Endothelial cell of umbilical vein (primary cell): ENCODE results near the gene HAUS5. TPM values are rescaled to one million over a fixed set of nuclear protein-coding genes. Genes with fewer than 3 reads are reported as not detected.

Experiments used
- BruUV-seq: library from RNA; stranded (reverse); fragments of 400-500 nt; replicated peaks from 2 replicates; lab custom pipeline; 2021; lab: Mats Ljungman, UMichigan
- CTCF ChIA-PET: fragments of 300-600, 350-600 bp; sonication (Branson Sonifier 250); formaldehyde crosslinking; loops from one replicate; lab custom pipeline; 2021; ENCODE audit warnings: antibody characterized with exemption, inconsistent platforms; lab: Charles Lee
- POLR2A ChIA-PET: fragments of 300-600, 350-600 bp; sonication (Branson Sonifier 250); formaldehyde crosslinking; loops from one replicate; lab custom pipeline; 2021; ENCODE audit warnings: antibody characterized with exemption, inconsistent platforms; lab: Charles Lee
- DNase-seq: peaks from one replicate; pipeline ENCODE4 v3.0.0-alpha.2; 2011; ENCODE audit warnings: low read depth, low spot score
- FAIRE-seq: peaks from 2 replicates; lab custom pipeline; 2011; peaks lifted over from hg19 to GRCh38; lab: Jason Lieb, UNC
- H2AFZ ChIP-seq: 2 replicates; pipeline ENCODE4 v1.6.0; 2012; ENCODE audit warnings: low read depth, low read length, control low read depth, inconsistent platforms
- H3K27ac ChIP-seq: 2 replicates; pipeline ENCODE4 v1.5.1; 2011; ENCODE audit warnings: low read depth, mild to moderate bottlenecking, control low read depth, low read length, moderate library complexity; ENCODE audit not compliant: insufficient read depth
- H3K27me3 ChIP-seq, 2 experiments: 2 replicates each; pipeline versions ENCODE4 v1.6.0 to v1.6.1; 2011; ENCODE audit warnings: low read length in 2 of 2, mixed read lengths in 1 of 2; ENCODE audit not compliant: control insufficient read depth in 2 of 2, insufficient read depth in 2 of 2
- H3K36me3 ChIP-seq, 2 experiments: 2 replicates in 1 of 2; 3 replicates in 1 of 2; pipeline ENCODE4 v1.5.1; 2011; ENCODE audit warnings: low read length in 2 of 2, mild to moderate bottlenecking in 1 of 2, moderate library complexity in 1 of 2; ENCODE audit not compliant: control insufficient read depth in 2 of 2, insufficient read depth in 2 of 2; ENCODE audit errors: extremely low read depth in 1 of 2
- H3K4me1 ChIP-seq: 3 replicates; pipeline ENCODE4 v1.5.1; 2011; ENCODE audit warnings: mild to moderate bottlenecking, low read length; ENCODE audit not compliant: control insufficient read depth, insufficient read depth; ENCODE audit errors: extremely low read depth
- H3K4me2 ChIP-seq: 2 replicates; pipeline ENCODE4 v1.6.1; 2011; ENCODE audit warnings: low read length, control low read depth, mixed read lengths; ENCODE audit not compliant: insufficient read depth
- H3K4me3 ChIP-seq, 3 experiments: fragments of 200-600 bp in 1 of 3; sonication (generic), shearing (Covaris generic) in 1 of 3; replicated peaks in 1 of 3; 2 replicates each; pipeline ENCODE4 v1.5.1; 2011 to 2016; ENCODE audit warnings: control low read depth in 3 of 3, low read length in 3 of 3, mild to moderate bottlenecking in 2 of 3, inconsistent platforms in 1 of 3, low read depth in 1 of 3, moderate library complexity in 1 of 3; ENCODE audit not compliant: insufficient read depth in 1 of 3
- H3K79me2 ChIP-seq: 2 replicates; pipeline ENCODE4 v1.6.0; 2012; ENCODE audit warnings: low read length, inconsistent platforms; ENCODE audit not compliant: control insufficient read depth, insufficient read depth
- H3K9ac ChIP-seq: replicated peaks from 2 replicates; pipeline ENCODE3; 2011; ENCODE audit warnings: low read length, control low read depth; ENCODE audit not compliant: insufficient read depth; ENCODE audit errors: extremely low read depth
- H3K9me1 ChIP-seq: replicated peaks from 3 replicates; pipeline ENCODE4 v1.6.0; 2011; ENCODE audit warnings: mild to moderate bottlenecking, low read length; ENCODE audit not compliant: control insufficient read depth, insufficient read depth; ENCODE audit errors: extremely low read depth
- H3K9me3 ChIP-seq: replicated peaks from 2 replicates; pipeline ENCODE4 v1.5.1; 2012; ENCODE audit warnings: low read length, inconsistent platforms; ENCODE audit not compliant: control insufficient read depth, insufficient read depth
- H4K20me1 ChIP-seq: replicated peaks from 2 replicates; pipeline ENCODE3; 2011; ENCODE audit warnings: mild to moderate bottlenecking, low read length; ENCODE audit not compliant: control insufficient read depth, insufficient read depth; ENCODE audit errors: extremely low read depth
- EZH2 ChIP-seq: IDR thresholded peaks from 2 replicates; pipeline ENCODE4 v1.6.1; 2012; ENCODE audit warnings: borderline replicate concordance, low read depth, mild to moderate bottlenecking, moderate library complexity, low read length, inconsistent platforms; ENCODE audit not compliant: severe bottlenecking
- FOS ChIP-seq: IDR thresholded peaks from 2 replicates; pipeline ENCODE4 v1.6.1; 2011; ENCODE audit warnings: mild to moderate bottlenecking, low read length, moderate library complexity, borderline replicate concordance; ENCODE audit not compliant: insufficient read depth
- JUN ChIP-seq: IDR thresholded peaks from 2 replicates; pipeline ENCODE4 v1.6.1; 2011; ENCODE audit warnings: borderline replicate concordance, low read depth; ENCODE audit not compliant: insufficient read length, insufficient read depth
- MYC ChIP-seq: IDR thresholded peaks from one replicate; pipeline ENCODE4 v1.6.1; 2011; ENCODE audit warnings: mild to moderate bottlenecking, low read depth, low read length
- POLR2A ChIP-seq: IDR thresholded peaks from 2 replicates; pipeline ENCODE4 v1.6.1; 2012; ENCODE audit warnings: low read depth, mild to moderate bottlenecking, control low read depth, low read length
- POLR2AphosphoS5 ChIP-seq: IDR thresholded peaks from 2 replicates; pipeline ENCODE4 v1.6.1; 2012; ENCODE audit warnings: low read depth, mild to moderate bottlenecking, control low read depth, low read length, moderate library complexity; ENCODE audit not compliant: insufficient read depth
- dilution Hi-C: fragments of 300-500 bp; cut with MboI; formaldehyde crosslinking; loops from one replicate; pipeline ENCODE4 v1.15.0; 2019; ENCODE audit warnings: low sequenced_read_pairs; ENCODE audit not compliant: extremely low pct_ligation_motif_present
- intact Hi-C: fragments of 100-400 bp; cut with micrococcal nuclease; formaldehyde crosslinking; loops from one replicate; pipeline ENCODE4 v1.10.0; 2022
- polyA plus RNA-seq, 4 experiments: library from polyadenylated mRNA; depleted of rRNA in 3 of 4; stranded (reverse) in 3 of 4; unstranded in 1 of 4; fragments of >200 nt; gene quantifications; 2 replicates each; pipeline versions ENCODE4 v1.2.1 to v1.2.3, GENCODE V29; 2011 to 2012; ENCODE audit warnings: missing spikeins in 1 of 4
- total RNA-seq: library from RNA; stranded (reverse); gene quantifications from 2 replicates; pipeline ENCODE4 v1.2.3, GENCODE V29; 2021
- TF ChIP-seq, protein P1 (sequence below): IDR thresholded peaks from 2 replicates; pipeline ENCODE4 v1.6.1; 2011; ENCODE audit not compliant: insufficient read depth, insufficient read length
- TF ChIP-seq, protein P2 (sequence below), 2 donors: IDR thresholded peaks; 1 replicate in 1 of 2; 2 replicates in 1 of 2; pipeline ENCODE4 v1.5.1; 2011; ENCODE audit warnings: low read length in 2 of 2, mild to moderate bottlenecking in 2 of 2, moderate library complexity in 2 of 2, control low read depth in 1 of 2, inconsistent platforms in 1 of 2, low read depth in 1 of 2; ENCODE audit not compliant: insufficient read depth in 1 of 2; ENCODE audit errors: extremely low read depth in 1 of 2

Gene HAUS5
- total and polyA plus RNA-seq, 2 donors (not counting 3 experiments of a cell fraction or from before 2014, with no cell fraction given), result 8.9 to 19.0 TPM

- FAIRE-seq (no peak), DNase-seq (no peak)
- H3K9me3 ChIP-seq, result no peaks in the 10 kb centered on the region
- no peaks in the 10 kb centered on the region for H3K27me3 ChIP-seq
- H3K9me1 ChIP-seq, result no peaks in the 10 kb centered on the region
- H3K36me3 ChIP-seq, result no peaks in the 10 kb centered on the region
- no TSS peak for BruUV-seq
- dilution Hi-C loops, result no loop called here
- H2AFZ ChIP-seq, result no peak within 1 kb of the TSS
- intact Hi-C loops, result no loop called here
- ChIA-PET CTCF (no interaction called here), POLR2A (no interaction called here)
- TF ChIP-seq JUN, result no peak
- TF ChIP-seq, protein P1, sequence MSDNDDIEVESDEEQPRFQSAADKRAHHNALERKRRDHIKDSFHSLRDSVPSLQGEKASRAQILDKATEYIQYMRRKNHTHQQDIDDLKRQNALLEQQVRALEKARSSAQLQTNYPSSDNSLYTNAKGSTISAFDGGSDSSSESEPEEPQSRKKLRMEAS, result no peak
- no peak for TF ChIP-seq EZH2
- TF ChIP-seq POLR2AphosphoS5, result no peak
- TF ChIP-seq, protein P2, sequence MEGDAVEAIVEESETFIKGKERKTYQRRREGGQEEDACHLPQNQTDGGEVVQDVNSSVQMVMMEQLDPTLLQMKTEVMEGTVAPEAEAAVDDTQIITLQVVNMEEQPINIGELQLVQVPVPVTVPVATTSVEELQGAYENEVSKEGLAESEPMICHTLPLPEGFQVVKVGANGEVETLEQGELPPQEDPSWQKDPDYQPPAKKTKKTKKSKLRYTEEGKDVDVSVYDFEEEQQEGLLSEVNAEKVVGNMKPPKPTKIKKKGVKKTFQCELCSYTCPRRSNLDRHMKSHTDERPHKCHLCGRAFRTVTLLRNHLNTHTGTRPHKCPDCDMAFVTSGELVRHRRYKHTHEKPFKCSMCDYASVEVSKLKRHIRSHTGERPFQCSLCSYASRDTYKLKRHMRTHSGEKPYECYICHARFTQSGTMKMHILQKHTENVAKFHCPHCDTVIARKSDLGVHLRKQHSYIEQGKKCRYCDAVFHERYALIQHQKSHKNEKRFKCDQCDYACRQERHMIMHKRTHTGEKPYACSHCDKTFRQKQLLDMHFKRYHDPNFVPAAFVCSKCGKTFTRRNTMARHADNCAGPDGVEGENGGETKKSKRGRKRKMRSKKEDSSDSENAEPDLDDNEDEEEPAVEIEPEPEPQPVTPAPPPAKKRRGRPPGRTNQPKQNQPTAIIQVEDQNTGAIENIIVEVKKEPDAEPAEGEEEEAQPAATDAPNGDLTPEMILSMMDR (IDR thresholded peaks at IDR 0.05; ENCODE audit: extremely low read depth in 1 of 2, insufficient read depth in 1 of 2, low read depth in 1 of 2, low read length in 2 of 2), result no peak
- no peak for TF ChIP-seq FOS
- no peak for TF ChIP-seq MYC
- TF ChIP-seq POLR2A, result no peak
- no peak within 1 kb of the TSS for H3K4me2 ChIP-seq
- no peak within 1 kb of the TSS for H3K9ac ChIP-seq
- H3K4me3 ChIP-seq, result no peak within 1 kb of the TSS
- no peaks in the 10 kb centered on the region for H4K20me1 ChIP-seq
- no peak within 1 kb of the TSS for H3K27ac ChIP-seq
- no peaks in the 10 kb centered on the region for H3K4me1 ChIP-seq
- no peaks in the 10 kb centered on the region for H3K79me2 ChIP-seq
Measured at GRCh38 chr19:35585848-35586247, 26.7 kb upstream of the HAUS5 start, which contains the start of gene PMIS2. Gene PMIS2, plus strand, starts transcription at chr19:35586173. Its CDS starts 87 bp downstream, at chr19:35586260.
